DND-41 (cell line): ENCODE results near the gene MYO5C.

Experiments
- EZH2 ChIP-seq: IDR thresholded peaks from 3 replicates; pipeline ENCODE4 v1.6.1; 2012; ENCODE audit warnings: borderline replicate concordance, low read depth, mild to moderate bottlenecking, moderate library complexity, low read length, inconsistent platforms; ENCODE audit not compliant: severe bottlenecking
- TF ChIP-seq, protein P1 (sequence below): IDR thresholded peaks from 2 replicates; pipeline ENCODE4 v1.5.1; 2012; ENCODE audit warnings: borderline replicate concordance, low read length, moderate library complexity, mild to moderate bottlenecking; ENCODE audit not compliant: poor library complexity, severe bottlenecking; ENCODE audit errors: extremely low read depth

DNA sequence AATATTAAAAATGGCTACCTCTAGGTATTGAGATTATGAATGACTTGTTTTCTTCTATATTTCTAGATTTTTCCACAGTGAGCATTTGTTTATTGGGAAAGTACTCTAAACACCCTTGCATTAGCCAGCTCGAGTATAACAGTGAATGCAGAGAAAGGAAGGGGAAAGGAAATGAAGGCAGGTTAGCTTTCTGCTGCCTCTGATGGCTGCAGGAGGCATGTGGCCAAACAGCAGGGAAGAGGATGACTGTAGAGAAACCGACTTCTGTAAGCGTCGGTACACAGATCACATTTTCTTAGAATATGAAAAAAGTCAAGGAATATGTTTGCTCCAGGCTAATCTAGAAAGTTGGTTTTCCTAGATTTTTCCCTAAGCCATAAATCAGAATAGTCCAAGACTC lies 124.2 kb downstream of the MYO5C start:
- TF ChIP-seq, protein P1, sequence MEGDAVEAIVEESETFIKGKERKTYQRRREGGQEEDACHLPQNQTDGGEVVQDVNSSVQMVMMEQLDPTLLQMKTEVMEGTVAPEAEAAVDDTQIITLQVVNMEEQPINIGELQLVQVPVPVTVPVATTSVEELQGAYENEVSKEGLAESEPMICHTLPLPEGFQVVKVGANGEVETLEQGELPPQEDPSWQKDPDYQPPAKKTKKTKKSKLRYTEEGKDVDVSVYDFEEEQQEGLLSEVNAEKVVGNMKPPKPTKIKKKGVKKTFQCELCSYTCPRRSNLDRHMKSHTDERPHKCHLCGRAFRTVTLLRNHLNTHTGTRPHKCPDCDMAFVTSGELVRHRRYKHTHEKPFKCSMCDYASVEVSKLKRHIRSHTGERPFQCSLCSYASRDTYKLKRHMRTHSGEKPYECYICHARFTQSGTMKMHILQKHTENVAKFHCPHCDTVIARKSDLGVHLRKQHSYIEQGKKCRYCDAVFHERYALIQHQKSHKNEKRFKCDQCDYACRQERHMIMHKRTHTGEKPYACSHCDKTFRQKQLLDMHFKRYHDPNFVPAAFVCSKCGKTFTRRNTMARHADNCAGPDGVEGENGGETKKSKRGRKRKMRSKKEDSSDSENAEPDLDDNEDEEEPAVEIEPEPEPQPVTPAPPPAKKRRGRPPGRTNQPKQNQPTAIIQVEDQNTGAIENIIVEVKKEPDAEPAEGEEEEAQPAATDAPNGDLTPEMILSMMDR = no peak
- no peak for TF ChIP-seq EZH2
